HG02678 (cell line): Measurements from ENCODE around the gene YAE1.

Experiments
- ATAC-seq: cut with Tn5 transposase; IDR thresholded peaks from one replicate; pipeline ENCODE4 v1.9.1; 2021; ENCODE audit warnings: mild to moderate bottlenecking, moderate library complexity; ENCODE audit not compliant: unreplicated experiment

YAE1 gene

DNA sequence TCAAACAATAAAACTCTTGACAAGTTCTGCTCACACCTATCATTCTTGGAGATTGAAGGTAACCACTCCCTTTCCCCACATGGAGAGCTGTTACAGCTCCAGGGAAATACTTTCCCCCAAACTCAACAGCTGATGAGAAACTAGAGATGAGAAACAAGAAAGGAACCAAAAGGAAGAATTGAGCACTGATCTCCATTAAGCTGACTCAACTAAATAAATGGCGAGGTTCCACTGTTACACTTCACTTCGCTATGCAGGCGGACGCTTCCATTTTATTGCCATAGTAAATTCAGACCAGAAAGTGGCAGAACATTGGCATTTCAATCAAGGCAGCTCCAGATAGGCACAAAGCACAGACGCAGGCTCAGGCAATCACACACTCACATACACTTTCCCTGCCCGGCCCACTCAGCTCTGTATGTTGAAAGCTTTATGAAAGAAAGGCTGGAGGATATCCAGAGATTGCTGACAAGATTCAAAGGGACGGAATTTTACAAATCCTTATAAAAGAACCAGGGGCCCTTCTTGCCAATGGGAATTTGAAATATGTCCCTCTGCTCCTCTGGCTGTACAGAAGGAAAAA lies 11.5 kb upstream of the YAE1 start:
- no peak for ATAC-seq

DNA sequence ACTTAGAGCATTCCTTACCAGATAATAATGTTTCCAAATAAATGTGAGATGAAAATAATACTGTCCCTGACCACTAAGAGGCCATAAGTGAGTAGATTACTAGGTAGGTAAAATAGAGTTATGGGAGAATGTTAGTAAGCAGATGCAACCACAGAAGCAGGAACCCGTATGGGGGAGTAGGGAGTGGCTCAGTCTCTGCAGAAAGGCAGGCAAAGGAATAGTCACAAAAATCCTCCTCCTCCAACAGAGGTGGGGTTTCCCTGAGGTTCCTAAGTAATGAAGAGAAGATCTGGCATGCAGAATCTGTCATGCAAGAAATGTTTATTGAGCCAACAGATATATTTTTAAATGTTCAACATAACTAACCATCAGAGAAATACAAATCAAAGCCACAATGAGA lies 9.0 kb upstream of the YAE1 start:
- ATAC-seq: no peak

DNA sequence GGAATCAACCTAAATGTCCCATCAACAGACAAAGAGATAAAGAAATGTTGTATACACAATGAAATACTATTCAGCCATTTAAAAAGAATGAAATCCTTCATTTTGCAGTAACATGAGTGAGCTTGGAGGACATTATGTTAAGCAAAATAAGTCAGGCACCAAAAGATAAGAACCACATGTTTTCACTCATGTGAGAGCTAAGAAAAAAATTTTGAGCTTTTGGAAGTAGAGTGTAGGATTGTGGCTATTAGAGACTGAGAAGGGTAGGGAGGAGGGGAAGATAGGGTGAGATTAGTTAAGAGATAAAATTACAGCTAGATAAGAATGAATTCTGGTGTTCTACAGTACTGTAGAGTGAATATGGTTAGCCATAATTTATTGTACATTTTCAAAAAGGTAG lies 8.3 kb upstream of the YAE1 start:
- no peak for ATAC-seq

DNA sequence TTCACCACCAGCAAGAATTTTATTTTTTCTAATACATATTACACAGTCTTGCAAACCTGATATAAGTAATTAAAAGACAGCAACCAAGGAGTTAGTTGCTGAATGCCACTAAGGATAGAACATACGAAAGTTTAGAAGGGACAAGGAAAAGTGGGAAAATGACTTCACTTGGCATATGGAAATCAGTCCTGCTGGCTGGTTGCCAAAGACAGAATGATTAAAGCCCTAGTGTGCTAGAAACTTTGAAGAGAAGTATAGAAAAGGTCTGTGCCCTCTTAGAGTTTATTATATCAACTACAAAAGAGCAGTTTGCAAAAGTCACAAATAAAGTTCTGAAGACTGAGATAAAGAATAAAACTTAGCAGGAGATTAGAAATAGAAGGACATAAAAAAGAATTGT lies 5.8 kb upstream of the YAE1 start:
- no peak for ATAC-seq

DNA sequence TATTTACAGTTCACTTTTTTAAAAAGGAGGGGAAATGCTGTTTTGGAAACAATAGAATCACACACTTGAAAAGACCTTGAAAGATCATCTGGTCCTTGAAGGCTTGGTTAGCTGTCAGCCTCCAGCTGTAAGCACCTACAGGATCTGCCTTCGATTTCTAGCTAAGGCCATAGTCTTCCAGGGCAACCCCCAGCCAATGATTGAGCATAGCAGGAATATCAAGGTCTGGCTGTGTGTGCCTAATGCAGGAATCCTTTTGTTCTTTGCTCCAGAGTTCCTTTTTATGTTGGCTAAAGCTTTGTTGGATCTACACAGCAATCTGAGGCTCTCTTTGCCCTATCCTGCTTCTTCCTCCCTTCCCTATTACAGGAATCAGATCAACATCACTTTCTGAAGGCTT lies 5.2 kb upstream of the YAE1 start:
- no peak for ATAC-seq

DNA sequence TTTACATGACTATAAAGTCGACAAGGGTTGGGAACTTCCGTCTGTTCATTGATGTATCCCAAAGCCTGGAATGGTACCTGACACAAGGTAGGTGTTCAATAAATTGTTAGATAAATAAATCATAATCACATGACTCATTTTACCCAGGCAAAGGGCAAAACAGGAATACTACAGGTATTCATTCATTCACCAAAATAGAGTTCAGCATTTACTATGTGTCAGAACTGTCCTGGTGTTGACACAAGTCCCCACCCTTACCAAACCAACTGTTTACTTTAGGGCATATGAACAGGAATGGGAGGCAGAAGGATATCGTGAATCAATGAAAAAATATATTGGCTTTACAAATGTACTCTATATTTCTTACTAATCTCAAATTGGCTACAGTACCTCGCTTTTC lies 666 bp upstream of the YAE1 start:
- ATAC-seq: no peak

DNA sequence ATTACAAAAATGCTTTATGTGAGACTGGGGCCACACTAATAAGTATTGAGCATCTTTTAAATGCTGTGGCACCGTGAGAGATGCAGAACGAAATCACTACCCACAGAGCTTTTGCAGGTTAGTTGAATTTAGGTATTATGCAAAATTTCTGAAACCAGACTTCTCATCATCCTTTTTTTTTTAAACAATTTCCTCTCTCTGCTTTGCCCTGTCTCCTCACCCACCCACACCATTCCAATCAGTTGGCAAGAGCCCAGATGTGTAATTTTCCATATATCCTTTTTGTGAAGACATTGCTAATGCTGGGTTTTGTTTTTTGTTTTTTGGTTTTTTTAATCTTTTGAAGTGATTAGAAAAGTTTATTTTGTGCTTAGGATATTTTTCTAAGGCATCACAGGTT lies 1.1 kb downstream of the YAE1 start:
- no peak for ATAC-seq

DNA sequence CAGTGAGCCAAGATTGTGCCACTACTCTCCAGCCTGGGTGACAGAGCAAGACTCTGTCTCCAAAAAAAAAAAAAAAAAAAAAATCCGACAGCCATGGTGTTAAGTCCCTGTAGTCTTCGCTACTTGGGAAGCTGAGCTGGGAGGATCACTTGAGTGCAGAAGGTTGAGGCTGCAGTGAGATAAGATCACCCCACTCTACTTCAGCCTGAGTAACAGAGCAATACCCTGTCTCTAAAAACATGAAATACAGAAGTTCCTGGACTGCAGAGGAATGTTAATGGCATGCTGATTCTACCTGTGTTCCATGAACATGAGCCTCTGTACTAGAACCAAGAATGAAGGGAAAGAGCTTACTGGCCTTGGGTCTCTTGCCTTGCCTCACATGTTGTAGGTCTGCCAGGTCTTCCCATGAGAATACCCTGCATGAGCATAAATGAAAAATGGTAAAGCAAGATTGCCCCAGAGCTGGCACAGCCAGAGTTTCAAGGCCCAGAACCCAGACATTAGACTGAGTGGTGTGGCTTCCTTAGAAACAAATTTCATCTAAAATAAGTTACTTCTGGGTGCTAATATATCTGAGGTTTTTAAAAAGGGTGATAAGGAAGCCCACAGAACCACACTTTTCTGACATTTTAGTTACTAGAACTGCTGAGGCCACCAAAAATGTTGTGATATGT lies 8.6 kb downstream of the YAE1 start:
- no peak for ATAC-seq

DNA sequence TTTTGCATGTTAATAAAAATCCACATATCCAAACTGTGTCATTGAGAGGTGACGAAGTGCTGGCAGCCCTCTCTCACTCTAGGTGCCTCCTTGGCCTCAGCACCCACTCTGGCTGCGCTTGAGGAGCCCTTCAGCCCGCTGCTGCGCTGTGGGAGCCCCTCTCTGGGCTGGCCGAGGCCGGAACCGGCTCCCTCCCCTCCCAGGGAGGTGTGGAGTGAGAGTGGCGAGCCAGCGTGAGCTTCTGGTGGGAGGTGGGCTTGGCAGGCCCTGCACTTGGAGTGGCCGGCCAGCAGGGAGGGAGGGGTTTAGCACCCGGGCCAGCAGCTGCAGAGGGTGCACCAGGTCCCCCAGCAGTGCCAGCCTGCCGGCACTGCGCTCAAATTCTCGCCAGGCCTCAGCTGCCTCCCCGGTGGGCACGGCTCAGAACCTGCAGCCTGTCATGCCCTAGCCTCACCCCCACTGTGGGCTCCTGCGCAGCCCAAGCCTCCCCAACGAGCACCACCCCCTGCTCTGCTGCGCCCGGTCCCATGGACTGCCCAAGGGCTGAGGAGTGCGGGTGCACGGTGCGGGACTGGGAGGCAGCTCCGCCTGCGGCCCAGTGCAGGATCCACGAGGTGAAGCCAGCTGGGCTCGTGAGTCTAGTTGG lies 11.1 kb downstream of the YAE1 start:
- no peak for ATAC-seq

DNA sequence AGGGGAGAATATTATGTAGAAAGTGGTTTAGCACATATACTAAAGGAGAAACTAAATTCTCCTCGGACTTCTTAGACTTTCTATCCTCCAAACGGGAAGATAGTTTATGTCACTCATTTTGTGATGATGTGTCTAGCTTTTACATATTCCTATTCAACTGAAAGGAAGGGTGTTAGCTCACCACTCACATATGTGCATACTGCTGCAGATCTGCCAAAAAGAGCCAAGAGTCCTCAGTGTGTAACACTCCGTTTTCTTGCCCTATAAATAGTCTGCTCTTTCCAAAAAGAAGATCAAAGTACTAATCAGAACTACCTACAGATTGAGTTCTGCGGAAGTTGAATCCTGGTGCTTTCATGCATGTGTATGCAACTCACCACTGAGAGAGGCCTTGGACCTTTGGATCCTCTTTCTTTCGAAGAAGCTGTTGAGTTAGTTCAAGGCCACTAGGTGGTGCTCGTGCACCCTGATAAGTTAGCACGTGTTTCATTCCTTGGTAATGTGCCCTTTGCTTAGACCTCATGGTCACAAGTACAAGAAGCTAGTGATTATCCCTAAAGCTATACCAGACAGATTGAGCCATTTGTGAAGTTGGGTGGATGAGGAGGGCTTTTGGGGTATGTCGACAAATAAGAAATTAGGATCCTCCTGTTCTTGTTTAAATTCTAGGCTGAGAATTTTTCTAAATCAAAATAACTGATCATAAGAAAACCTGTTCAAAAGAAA lies 14.1 kb downstream of the YAE1 start:
- ATAC-seq: peak; percentile 95

DNA sequence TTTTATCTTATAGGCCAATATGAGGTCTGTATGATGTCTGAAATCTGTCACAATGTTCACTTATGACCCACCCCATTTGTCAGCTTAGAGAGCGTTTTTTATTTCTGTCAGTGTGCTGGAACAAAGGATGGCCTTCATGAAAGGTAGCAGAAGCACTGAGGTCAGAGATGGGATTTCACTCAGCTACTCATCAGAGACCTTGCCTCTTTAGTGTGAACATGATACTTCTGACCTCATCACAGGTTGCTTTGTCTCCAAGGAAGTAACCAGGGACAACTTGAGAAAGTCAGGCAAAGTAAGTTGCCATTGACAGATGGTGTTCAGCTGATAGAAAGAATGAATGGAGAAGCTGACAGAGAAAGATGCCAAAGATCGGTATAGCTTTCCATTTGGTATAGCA lies 16.3 kb downstream of the YAE1 start:
- ATAC-seq: no peak

DNA sequence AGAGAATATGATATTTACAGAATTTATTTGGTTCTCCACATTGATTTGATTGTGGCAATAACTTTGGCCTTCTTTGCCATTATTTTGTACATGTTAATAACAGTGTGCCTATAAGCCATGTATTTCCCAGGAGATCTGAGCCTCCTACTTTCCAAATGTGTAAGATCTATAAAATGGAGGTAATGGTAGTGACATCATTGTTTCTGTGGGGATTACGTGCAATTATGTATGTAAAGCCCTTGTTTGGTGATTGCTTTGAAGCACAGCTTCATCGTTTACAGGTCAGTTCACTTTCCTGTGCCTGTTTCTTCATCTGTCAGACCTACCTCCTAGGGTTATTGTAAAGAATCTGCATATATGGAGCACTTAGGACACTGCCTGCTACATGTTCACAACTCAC lies 17.3 kb downstream of the YAE1 start:
- no peak for ATAC-seq

DNA sequence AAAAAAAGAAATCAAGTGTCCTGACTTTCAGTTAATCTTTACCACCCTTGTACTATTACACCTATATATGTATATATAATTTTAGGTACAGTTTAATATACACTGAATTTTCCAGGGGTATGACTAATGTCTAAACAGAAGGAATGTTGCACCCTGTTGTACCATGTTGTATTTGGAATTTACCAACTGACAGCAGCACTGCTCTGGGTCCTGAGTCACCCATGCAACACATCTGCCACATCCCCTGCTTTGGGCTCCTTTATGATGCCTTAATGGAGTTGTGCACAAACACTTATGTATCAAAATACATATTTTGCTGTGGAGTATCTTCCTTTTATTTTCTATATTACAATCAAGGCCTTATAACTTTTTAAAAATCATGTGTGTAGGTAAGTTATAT lies 21.2 kb downstream of the YAE1 start:
- no peak for ATAC-seq

DNA sequence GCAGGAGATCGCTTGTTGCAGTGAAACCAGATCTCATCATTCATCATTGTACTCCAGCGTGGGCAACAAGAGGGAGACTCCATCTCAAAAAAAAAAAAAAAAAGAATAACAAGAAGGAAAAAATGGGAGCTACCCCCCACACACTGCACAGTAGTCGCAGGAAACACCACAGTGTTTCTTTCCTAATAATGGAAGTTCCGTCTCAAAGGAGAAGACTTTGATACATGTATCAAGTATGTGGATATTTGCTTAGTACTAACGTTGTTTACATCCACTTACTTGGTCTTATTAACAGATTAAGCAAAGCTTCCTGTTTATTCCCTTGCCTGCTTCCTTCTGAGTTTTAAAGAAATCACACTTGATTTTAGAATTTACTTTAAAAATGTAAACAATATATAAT lies 22.2 kb downstream of the YAE1 start:
- ATAC-seq: no peak

DNA sequence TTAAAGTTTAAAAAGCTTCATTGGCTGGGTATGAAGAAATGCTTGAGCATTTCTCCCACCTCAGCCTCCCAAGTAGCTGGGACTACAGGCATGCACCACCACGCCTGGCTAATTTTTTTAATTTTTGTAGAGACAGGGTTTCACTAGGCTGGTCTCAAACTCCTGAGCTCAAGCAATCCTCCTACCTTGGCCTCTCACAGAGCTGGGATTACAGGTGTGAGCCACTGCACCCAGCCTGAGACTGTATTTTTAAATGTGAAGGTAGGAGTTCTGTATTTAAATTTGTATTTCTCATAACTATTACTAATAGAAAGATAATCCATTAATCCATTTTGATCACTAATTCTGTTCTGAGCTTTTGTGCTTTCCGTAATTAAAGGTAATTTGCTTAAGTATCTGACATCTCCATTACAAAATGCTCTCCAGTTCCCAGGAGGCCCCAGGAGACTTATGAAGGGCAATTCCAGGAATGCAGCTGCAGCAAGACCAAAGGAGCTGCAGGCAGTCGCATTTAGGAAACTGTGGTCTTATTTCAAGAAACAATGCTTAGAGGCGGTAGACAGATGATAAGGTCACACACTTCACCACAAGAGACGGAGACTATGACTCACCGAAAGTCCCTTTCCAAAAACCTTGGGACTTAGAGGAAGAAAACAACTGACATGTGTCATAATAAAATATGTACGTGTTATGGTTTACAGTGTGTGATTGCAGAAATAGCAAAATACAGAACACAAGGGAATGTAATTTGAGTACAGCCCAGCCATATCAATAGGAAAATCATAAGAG lies 23.3 kb downstream of the YAE1 start:
- peak; percentile 91 for ATAC-seq

DNA sequence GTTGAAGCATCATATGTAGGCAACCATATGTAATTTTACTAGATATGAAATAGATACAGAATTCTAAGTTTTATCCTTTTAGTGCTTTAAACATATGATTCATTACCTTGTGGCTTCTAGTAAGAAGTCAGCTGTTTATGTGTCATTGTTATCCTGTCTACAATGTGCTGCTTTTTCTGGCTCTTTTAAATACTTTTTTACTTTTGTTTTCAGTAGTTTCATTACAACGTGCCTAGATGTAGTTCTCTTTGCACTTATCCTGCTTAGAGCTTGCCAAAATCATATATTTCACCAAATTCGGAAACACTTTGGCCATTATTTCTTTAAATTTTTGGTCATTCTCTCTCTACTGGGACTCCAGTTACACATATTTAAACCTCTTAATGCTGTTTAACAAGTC lies 26.4 kb downstream of the YAE1 start:
- no peak for ATAC-seq

DNA sequence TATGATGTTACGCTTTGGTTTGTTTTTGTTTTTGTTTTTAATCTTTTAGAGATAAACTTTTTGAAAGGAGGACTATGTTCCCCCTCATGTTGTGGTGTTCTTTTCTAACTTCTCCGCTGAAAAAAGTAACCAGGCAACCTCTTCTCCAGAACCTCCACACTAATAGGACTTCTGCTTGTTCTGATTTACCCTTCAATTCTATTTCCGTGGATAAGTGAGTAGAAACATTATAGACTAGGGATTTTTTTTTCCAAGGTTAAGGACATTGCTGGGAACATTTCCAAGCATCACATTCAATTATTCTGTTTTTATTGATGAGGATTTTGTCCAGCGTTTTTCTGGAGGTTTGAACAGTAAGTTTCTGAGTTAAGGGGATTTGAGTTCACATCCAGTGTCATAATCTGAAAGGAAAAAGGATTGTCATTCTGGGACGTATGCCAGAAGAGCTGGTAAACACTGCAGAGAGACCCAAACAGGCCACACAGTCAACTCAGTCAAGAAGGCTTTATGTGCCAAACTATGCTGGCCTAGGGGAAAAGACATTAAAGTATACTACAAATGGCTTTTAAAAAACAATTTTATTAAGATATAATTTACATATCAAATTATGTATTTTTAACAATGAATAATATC lies 28.9 kb downstream of the YAE1 start:
- no peak for ATAC-seq

DNA sequence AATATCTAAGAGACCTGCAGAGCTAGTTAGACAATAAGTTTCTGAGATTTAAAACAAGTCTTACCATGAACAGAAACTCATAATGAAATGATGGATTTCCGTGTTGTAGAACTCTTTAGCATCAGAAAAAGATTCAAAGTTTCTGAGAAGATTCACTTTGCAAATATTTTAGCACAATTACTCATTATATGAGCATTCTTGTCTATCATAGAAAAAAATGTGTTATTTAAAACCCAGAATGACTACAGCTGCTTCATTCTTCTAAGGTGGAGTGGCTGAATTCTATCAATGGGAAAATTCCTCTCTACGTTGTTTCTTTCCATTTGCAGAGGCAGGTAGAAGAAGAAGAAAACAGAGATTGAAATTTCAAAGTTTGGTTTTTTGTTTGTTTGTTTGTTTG lies 36.1 kb downstream of the YAE1 start:
- ATAC-seq: no peak

DNA sequence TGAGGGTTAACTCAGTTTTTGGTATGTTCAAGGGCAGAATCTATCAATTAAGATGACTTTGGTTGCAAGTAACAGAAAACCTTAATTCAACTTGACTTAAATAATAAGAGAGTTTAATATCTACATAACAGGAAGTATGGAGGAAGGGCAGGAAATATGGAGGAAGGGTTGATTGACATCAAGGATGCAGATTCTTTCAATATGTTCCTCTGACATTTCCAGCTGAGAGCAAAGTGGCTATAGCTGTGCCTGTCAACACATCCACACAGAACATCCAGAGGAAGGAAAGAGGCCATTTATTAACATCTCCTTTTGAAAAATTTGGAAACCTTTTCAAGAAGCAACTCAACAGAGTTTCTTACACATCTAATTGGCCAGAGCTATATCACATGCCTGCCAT lies 37.7 kb downstream of the YAE1 start:
- ATAC-seq: no peak

DNA sequence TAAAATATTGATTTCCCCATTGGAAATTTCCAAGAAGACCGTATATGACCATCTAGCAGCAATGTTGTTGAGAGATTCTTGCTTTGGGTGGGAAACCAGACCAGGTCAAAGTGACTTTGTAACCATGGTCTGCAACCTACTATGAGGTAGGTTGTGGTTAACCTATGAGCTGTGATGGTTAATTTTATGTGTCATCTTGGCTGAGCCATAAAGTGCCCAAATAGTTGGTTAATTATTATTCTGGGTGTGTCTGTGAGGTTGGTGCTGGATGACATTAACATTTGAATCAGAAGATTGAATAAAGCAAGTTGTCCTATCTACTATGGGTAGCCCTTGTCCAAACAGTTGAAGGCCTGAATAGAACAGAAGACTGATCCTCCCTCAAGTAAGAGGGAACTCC lies 38.9 kb downstream of the YAE1 start:
- no peak for ATAC-seq

DNA sequence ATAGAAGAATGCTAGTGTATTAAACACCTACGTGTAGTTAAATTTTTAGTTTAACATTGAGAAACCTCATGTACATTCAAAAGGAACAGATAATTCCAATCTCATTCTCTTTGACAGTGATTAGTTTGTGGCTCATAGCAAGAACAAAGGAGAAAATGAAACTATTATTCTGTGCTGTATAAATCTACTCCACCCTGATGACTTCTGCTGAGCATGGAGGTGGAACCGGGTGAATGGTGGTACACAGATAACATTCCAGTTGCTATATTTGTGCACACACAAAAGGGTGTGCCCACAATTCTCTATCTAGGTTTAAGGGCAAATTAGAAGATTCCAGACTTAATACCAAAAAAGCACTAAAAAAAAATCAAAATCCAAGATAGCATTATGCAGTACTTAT lies 40.1 kb downstream of the YAE1 start:
- ATAC-seq: no peak
